HG03066 (cell line): ENCODE data around the gene FKBP5.

Experiments
- ATAC-seq: cut with Tn5 transposase; IDR thresholded peaks from one replicate; pipeline ENCODE4 v1.9.1; 2021; ENCODE audit warnings: low read depth; ENCODE audit not compliant: unreplicated experiment

FKBP5 gene

DNA sequence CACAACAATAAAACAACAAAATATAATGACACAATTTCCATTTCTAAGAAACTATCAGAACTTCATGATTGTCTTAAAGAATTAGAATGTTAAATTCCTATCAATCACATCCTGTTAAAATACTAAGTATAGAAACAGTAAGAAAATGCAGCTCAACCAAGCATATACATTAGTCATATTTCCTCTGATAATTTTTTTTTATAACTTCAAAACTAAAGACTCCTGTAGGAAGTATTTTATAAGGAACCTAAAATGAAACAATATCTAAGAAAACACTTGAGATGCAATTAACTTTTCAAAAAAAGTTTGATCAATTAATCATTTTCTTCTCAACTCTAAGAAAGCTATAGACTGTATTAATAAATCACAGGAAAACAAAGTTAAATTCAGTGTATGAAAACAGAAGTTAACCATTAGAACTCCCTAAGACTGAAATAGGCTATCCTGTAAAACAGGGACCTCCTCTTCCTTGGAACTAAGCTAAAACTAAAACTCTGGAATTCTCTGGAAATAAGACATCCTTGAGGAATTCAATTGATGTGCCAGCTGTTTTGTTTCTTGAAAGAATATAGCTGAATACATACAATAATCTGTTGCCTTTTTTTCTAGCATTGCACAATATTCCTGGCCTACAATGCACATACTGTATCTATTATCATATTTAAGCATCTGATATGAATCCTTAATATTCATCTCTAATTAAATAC, 19.8 kb downstream of the FKBP5 start:
- no peak for ATAC-seq

GRCh38 chr6:35668096-35668495, 20.6 kb downstream of the FKBP5 start:
- ATAC-seq = no peak

DNA sequence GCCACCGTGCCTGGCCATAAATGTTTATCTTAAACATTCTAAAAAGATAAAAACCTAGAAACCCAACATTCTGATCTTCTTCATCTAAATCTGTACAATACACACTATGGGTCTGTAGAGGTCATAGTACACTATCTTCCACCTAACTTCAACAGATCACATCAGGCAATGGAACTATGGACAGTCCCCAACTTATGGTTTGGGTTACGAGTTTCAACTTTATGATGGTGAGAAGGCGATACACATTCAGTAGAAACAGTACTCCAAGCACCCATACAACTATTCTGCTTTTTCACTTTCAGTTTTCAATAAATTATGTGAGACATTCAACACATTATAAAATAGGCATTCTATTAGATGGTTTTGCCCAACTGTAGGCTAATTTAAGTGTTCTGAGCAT, 23.1 kb downstream of the FKBP5 start:
- ATAC-seq = no peak

DNA sequence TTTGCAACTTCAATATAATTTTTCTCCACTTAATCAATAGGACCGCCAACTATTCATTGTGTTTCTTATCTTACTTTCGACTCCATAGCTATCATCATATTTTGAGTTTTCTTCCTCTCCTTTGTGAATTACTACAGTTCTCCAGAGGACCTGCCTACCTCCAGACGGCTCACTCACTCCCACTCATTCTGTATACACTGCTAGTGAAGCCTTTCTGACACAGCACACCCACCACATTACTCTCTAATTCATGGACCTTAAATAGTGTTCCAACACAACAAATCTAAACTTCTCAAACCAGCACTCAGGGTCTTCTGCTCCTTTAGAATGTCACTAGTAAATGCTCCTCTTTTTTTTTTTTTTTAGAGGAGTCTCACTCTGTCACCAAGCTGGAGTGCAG, 23.8 kb downstream of the FKBP5 start:
- no peak for ATAC-seq

DNA sequence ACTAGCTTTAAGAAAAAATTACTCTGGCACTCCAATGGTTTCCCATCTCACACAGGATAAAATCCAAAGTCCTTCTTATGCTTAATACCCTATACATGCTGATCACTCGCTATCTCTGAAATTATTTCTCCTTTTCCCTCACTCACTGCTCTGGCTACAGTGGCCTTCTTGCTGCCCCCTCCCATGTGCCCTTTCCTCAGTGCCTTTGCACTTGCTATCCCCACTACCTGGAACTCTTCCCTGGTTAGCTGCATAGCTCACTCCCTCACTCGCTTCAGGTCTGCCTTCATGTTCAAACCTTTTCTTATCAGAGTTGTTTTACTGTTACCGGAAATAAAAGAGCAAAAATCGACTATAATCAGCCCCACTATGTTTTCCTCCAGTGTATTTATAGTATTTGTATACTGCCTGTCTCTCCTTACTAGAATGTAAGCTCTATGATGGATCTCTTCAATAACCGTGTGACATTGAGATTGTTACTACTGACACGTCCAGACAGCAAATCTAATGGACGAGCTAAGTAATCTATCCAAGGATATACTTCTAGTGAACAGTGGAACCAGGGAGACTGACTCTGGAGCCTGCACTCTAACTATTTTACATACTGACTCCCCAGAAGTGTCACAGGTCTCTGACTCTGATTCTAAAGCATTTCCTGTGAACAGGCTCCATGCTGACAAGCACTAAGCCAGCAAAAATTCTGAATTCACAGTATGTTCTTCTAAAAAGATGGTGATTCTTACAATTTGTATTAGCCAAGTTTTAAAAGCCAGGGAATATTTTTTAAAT, 25.1 kb downstream of the FKBP5 start:
- ATAC-seq = no peak

- ATAC-seq = no peak
These were observed 25.7 kb downstream of the FKBP5 start for GRCh38 chr6:35662999-35663398.

DNA sequence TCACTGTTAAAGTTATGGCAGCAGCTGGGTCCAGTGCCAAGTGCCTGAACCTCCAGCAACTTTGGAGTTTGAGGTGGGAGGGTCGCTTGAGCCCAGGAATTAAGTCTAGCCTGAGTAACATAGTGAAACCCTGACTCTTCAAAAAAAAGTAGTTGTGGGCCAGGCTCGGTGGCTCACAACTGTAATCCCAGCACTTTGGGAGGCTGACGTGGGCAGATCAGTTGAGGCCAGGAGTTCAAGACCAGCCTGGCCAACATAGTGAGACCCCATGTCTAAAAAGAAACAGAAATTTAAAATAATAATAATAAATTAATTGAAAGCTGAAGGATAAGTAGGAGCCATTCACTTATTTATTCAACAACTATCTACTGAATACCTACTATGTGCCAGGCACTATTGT, 33.8 kb downstream of the FKBP5 start:
- ATAC-seq = no peak

GRCh38 chr6:35651244-35651643, 37.5 kb downstream of the FKBP5 start:
- ATAC-seq = no peak

DNA sequence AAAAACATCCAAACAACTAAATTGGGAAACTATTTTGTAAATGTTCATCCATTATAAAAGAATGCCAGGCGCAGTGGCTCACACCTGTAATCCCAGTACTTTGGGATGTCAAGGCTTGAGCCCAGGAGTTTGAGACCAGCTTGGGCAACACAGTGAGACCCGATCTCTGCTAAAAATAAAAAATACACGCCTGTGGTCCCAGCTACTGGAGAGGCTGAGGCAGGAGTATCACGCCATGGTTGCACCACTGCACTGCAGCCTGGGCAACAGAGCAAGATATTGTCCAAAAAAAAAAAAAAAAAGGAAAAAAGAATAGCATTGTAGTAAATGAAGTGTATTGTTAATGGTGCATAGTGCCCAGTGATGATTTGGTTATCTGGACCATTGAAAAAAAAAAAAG, 38.7 kb downstream of the FKBP5 start:
- no peak for ATAC-seq

GRCh38 chr6:35648203-35648602, 40.5 kb downstream of the FKBP5 start:
- ATAC-seq = no peak

GRCh38 chr6:35647400-35647799, 41.3 kb downstream of the FKBP5 start:
- ATAC-seq = no peak

DNA sequence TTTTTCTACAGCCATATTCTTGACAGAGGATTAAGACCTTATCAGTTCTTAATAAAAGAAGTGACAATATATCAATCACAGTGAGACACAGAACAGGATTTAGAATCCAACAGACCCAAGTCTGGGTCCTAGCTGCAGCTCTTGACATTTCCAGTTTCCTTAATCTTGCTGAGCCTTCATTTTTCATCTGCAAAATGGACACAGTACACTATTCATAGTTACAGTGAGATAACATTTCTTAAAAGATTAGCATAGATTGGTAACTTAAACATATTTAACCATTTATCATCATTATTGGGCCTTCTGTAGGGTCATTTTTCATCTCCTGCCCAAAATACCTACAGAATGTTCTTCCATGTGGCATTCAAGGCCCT, 45.6 kb downstream of the FKBP5 start:
- no peak for ATAC-seq

- no peak for ATAC-seq
These were observed 46.1 kb downstream of the FKBP5 start for GRCh38 chr6:35642471-35643161.

DNA sequence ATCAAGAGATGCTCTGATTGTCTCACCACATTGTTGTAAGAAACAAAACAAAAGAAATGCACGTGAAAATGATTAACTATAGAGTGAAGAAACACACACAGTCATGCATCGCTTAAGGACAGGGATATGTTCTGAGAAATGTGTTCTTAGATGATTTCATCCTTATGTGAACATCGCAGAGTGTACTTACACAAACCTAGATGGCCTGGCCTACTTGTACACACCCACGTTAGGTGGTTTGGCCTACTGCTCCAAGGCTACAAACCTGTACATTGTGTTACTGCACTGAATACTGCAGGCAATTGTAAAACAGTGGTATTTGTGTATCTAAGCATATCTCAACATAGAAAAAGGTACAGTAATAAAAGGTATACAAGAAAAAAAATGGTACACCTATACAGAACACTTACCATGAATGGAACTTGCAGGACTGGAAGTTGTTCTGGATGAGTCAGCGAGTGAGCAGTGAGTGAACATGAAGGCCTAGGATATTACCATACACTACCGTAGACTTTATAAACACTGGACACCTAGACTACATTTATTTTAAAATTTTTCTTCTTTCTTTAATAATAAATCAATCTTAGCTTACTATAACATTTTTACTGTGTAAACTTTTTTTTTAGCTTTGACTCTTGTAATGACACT, 48.6 kb downstream of the FKBP5 start:
- ATAC-seq = no peak

- no peak for ATAC-seq
These were observed 50.0 kb downstream of the FKBP5 start for GRCh38 chr6:35638679-35639078.

GRCh38 chr6:35637911-35638310, 50.8 kb downstream of the FKBP5 start:
- ATAC-seq = no peak

GRCh38 chr6:35635601-35636597, 52.8 kb downstream of the FKBP5 start:
- no peak for ATAC-seq

- no peak for ATAC-seq
These were observed 54.4 kb downstream of the FKBP5 start for GRCh38 chr6:35634316-35634715.

GRCh38 chr6:35633579-35634089, 55.1 kb downstream of the FKBP5 start:
- no peak for ATAC-seq

- ATAC-seq = no peak
These were observed 58.8 kb downstream of the FKBP5 start for GRCh38 chr6:35629876-35630378.
